CD4-positive, alpha-beta T cell treated with Interleukin-4 for 4 hours (primary cell): ENCODE results near the gene GPR137B.
"Not testable (repeated sequence)": the region's sequence is repeated elsewhere in the genome, so short reads cannot be mapped to it uniquely, and the experiment has no call there.

Experiments used
- DNase-seq: peaks from one replicate; pipeline ENCODE4 v3.0.0-alpha.2; 2020

GPR137B gene

DNA sequence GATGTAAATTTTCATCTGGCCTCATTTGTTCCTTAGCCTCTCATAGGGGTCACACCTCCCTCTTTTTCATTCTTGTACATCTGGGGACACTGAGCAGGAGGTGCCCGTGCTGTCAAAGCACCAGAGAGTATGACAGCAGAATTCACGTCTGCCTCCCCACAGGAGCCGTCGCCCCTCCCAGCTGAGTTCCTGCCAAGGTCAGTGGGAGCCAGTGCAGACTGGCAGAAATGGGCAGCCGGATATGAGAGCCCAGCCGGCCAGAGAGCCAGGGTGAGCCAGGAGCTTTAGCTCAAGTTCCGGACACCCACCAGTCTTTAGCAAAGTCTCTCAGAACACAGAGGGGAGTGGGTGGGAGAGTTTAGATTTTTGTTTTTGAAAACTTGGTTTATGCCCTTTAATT is 21.9 kb downstream of the GPR137B start:
- DNase-seq: no peak

DNA sequence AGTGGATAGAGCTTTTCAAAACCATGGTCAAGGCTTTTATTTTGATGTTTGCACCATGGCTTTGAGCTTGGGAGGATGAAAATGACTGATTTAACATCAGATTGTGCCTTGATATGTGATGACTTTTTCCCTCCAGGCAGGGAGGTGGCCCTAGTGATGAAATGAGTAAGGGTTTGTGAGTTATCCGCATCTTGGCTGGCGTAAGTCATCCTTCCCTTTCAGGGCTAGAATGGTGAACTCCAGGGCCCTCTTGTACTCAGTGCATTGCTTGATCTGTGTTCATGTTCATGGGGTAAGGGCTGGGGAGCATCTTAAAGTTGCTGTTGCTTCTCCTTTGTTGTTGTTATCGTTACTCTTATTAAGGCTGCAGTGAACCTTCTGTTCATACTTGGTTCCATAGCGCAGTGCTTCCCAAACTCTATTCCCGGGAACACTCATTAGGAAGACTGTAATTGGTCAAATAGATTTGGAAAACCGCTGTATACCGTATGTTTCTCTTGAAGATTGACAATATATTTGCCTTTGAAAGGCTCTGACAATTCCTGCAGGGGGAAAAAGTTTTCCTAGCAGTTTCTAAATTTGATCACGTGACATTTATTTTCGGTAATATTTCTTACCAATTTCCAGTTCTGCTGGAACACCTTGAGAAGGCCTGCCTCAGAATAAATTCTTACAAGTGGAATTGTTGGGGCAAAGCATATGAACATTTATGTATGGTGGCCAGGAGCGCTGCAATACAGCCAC is 23.1 kb downstream of the GPR137B start:
- no peak for DNase-seq

DNA sequence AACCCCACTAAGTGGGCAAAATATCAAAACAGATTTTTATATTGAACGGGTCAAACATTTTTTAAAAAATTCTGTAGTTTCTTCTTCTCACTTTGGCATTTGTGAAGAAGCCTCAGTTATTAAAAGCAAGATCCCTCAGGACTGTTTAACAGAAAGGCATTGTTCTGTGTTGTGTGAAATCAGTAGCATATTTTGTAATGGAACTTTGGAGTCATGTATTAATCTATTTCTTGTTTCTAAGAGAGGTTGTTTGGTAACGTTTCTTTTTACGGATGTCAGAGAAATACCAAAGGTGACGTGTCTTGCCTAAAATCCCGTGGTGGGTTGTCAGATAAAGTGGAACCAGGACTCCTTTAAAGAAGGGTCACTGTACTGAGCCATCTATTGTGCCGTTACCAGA is 23.7 kb downstream of the GPR137B start:
- DNase-seq: no peak

DNA sequence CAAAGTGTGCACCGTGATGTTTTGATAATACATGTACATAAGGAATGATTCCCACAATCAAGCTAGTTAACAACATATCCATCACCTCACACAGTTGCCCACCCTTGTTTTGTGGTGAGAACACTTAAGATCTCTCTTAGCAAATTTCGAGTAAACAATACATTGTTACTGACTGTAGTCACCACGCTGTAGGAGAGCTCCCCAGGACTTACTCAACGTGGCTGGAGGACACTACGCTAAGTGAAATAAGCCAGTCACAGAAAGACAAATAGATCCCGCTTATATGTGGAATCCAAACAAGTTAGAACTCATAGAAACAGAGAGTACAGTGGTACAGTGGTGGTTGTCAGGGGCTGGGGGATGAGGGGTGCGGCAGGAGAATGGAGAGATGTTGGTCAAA is 24.8 kb downstream of the GPR137B start:
- no peak for DNase-seq

DNA sequence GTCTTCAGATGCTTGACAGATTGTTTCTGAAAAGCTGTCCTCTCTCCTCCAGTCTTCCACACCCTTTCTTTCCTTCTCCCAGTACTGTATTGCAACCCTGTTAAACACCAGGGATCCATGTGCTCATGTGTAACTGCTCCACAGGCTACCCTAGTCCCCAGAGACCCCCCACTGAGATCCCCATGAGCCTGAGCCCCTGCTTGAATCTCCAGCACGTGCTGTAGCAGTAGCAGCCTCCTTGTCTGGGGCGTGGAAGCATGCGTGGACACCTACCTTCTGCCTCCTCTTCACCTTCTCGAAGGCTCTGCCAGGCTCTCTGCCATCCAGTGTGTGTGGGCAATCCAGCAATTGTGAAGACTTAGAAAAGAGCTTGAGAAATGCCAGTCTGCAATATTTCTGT is 25.2 kb downstream of the GPR137B start:
- no peak for DNase-seq

DNA sequence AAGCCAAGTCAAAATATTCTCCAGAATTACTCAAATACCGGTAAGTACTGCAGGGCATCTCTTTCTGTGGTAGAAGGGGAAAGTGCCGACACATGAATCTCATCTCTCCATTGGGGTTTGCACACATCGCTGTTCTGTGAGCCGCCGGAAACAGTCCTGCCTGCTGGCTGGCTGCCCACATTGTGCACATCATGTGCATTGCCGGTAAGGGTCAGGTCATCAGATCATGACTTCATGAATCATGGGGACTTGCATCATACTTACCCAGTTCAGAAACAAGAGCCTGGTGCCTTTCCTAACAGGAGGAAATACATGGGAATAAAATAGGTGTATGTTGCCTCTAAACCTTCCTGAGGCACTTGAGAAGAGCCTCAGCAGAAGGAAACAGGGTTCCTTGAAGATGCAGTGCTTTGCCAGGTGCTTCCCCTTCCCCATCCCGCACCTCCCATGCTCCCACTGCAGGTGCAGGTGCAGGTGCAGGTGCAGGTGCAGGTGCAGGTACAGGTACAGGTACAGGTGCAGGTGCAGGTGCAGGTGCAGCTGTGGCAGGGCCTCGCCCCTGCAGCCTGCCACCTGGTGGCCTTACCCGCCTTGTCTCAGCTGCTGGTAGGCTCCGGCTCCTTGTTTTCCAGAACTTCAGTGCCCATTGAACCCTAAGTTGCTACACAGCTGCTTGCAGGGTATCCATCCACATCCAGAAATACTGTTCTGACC is 26.5 kb downstream of the GPR137B start:
- DNase-seq: no peak

DNA sequence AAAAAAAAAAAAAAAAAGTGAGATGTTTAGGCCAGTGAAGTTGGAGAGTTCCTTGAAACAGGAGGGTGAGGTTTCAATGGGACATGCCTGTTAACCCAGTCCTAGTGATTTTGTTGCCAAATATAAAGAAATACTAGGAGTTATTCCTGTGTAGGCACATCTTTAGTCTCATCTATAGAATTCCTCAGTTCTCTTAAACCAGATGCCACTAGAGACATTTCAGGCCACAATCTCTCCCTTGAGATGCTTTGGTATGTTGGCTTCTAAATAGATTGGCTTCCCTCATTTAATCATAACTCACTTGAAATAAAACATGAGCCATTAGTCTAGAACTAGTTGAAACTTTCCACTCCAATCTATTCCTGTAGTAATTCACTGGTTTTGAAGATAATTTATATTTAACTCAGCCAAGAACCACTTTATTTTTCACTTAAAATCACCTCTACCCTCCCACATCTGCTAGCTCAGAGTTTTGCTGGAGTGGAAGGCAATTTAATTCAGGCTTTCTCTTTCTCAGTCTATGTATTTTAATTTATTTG is 29.8 kb downstream of the GPR137B start:
- no peak for DNase-seq

DNA sequence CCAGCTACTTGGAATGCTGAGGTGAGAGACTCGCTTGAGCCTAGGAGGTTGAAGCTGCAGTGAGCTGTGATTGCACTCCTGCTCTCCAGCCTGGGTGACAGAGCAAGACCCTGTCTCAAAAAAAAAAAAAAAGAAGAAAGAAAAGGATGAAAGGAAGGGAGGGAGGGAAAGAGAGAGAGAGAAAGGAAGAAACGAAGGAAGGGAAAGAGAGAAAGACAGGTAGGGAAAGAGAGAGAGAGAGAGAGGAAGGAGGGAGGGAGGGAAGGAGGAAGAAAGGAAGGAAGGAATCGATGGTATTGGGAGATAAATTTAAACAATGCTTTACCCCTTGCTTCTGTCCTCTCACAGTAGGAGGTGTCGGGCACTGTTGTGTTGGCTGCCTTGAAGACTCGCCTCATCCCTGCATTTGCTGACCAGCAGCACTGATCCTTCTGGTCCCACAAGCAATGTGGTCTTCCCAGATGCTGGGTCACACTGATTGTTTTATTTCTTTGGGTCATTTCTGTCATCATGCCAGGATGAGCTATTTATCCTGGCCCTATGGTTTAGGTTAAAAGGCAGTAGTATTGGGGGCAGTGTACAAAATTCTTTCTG is 30.9 kb downstream of the GPR137B start:
- DNase-seq: no peak

DNA sequence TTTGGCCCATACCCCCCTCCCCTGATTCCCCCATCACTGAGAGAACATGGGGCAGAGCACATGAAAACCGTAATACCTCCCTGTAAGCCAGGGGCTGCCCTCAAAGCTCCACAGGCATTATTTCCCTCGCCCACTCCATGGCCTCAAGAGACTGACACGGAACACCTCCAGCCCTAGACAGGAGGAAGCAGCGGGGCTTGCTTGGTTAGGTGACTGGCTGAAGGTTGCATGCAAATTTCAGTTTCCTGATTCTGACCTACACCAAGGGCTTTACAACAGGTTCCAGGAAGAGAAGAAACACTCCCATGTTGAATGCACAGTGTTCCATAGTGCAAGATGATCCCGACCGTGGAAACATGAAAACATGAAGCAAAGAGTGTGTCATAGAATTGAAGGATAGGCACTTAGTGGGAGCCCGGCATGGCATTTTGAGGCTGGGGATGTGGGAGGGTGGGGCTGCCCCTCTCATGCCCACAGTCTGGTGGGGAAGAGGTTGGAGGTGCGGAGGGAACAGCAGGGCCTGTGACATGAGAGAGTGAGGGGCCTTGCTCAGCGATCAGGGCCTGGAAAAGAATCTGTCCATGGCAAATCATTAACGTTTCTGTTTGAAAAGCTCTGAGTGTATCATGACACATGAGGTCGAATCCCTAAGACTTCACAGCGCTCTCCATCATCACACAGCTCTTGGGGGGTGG is 33.5 kb downstream of the GPR137B start:
- DNase-seq: no peak

DNA sequence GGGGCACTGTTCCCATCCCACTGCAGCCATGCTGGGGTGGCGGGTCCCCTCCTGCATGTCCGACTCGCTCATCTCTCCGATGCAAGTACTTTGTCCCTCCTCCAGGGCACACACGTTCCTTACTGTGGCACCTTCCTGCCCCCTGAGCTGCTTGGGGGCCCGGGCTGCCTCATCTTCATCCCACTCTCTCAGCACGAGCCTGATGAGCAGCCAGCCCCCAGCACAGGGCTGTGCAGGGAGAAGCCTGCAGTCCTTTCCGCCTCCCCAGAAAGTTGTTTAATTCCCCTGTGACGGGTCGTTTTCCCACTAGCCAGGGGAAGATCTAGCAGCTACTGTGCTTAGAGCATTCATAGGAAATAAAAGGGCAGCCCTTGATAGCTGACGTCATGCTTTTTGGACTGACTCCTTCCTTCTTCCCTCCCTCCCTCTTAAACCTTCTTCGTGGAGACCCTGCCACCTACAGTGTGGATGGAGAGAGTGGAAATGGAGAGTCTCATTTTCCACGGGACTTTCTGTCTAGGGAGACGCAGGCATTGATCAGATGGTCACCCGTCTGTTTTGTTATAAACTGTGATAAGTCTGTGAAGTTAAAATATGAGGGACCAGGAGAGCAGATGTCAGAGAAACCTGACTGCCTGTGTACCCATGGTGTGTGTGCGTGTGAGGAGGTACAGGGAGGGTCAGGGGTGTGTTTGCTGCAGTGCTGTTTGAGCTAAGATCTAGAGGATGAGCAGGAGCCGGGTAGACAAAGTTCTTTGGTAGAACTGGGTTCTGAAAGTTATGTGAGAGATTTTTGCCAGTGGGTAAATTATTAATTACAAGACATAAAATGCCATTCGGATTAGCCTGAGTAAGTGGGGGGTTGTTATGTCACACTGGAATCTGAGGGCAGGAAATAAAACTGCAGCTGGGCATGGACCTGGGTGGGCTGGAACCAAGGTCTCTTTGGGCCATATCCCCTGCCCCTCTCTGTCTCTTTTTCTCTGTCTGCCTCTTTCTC is 34.3 kb downstream of the GPR137B start:
- no peak for DNase-seq

DNA sequence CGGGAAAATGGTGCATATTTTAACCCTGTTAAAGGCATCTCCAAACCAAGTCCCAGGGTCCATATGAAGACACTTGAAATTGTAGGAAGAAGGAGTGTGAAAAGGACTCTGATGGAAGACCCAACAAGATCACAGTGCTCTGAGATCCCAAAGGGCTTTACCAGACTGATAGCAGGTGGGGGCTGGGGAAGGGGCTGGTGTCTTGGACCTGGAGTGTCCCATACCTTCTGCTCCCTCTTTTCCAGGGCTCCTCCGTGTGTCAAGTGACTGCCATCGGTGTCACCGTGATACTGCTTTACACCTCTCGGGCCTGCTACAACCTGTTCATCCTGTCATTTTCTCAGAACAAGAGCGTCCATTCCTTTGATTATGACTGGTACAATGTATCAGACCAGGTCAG is 37.3 kb downstream of the GPR137B start:
- no peak for DNase-seq

DNA sequence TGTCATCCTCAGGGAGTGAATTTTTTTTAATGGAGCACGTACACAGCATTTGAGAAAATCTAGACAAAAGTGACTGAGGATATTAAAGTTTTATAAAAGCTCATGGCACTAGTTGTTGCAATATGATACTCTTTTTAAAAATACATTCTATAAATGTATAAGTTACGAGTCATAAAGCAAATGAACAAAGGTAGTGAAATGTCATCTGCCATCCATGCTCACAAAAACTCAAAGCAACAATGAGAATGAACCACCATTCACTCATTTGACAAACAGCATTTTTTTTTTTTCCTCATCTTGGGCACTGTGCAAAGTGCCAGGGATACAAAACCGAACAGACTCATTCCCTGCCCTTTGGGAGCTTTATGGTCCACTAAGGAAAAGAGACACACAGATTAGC is 38.7 kb downstream of the GPR137B start:
- no peak for DNase-seq

DNA sequence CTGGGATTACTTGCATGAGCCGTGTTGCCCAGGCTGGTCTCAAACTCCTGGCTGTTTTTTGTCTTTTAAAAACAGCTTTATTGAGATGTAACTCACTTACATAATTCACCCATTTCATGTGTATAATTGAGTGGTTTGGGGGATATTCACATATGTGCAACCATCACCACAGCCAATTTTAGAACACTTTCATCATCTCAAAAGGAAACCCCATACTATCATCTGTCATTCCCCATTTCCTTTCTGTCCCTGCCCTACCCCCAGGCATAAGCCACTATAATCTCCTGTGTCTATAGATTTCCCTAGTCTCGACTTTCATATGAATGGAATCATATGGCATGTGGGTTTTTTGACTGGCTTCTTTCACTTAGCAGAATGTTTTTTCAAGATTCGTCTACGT is 43.3 kb downstream of the GPR137B start:
- no peak for DNase-seq

DNA sequence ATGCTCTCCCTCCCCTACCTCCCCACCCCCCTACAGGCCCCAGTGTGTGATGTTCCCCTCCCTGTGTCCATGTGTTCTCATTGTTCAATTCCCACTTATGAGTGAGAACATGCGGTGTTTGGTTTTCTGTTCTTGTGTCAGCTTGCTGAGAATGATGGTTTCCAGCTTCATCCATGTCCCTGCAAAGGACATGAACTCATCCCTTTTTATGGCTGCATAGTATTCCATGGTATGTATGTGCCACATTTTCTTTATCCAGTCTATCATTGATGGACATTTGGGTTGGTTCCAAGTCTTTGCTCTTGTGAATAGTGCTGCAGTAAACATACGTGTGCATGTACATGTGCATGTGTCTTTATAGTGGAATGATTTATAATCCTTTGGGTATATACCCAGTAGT is 44.1 kb downstream of the GPR137B start:
- not testable (repeated sequence) for DNase-seq

DNA sequence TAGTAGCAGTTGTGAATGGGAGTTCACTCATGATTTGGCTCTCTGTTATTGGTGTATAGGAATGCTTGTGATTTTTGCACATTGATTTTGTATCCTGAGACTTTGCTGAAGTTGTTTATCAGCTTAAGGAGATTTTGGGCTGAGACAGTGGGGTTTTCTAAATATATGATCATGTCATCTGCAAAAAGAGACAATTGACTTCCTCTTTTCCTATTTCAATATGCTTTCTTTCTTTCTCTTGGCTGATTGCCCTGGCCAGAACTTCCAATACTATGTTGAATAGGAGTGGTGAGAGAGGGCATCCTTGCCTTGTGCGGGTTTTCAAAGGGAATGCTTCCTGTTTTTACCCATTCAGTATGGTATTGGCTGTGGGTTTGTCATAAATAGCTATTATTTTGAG is 45.7 kb downstream of the GPR137B start:
- DNase-seq: not testable (repeated sequence)

DNA sequence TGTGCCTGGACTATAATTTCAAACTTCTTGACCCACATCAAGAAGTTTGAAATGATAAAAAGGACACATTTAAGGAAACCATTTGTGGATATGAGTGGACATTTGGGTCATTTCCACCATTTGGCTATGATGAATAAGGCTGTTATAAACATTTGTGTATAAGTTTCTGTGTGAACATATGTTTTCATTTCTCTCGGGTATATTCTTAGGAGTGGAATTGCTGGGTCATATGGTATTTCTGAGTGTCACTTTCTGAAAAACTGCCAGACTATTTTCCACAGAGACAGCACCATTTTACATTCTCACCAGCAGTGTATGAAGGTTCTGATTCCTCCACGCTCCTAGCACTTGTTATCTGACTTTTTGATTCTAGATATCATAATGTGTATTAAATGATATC is 50.8 kb downstream of the GPR137B start:
- no peak for DNase-seq

DNA sequence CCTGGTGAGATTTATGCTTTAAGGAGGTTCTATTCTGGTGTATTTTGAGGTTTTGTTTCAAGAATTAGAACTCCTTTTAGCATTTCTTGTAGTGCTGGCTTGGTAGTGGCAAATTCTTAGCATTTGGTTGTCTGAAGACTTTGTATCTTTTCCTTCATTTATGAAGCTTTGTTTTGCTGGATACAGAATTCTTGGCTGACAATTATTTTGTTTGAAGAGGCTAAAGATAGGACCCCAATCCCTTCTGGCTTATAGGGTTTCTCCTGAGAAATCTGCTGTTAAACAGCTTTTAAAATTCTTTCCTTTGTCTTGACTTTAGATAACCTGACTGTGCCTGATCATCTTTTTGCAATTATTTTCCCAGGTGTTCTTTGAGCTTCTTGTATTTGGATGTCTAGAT is 58.6 kb downstream of the GPR137B start:
- no peak for DNase-seq

DNA sequence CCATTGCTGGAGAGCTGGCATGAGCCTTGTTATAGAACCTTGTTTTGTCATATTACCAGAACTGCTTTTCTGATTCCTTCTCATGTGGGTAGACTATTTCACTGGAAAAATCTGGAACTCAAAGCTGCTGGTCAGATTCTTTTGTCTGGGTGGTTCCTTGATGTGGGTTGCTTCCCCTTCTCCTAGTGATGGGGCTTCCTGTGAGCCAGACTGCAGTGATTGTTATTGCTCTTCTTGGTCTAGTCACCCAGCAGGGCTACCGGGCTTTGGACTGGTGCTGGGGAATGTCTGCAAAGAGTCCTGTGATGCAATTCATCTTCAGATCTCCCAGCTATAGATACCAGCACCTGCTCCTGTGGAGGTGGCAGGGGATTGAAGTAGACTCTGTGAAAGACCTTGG is 59.4 kb downstream of the GPR137B start:
- DNase-seq: no peak

DNA sequence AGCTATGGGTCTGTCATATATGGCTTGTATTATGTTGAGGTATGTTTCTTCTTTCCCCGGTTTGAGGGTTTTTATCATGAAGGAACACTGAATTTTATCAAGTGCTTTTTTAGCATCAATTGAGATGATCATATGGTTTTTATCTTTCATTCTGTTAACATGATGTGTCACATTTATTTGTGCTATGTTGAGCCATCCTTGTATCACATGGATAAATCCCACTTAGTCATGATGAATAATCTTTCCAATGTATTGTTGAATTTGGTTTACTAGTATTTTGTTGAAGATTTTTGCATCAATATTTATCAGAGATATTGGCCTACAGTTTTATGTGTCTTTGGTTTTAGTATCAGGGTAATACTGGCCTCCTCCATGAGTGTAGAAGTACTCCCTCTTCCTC is 61.7 kb downstream of the GPR137B start:
- no peak for DNase-seq

DNA sequence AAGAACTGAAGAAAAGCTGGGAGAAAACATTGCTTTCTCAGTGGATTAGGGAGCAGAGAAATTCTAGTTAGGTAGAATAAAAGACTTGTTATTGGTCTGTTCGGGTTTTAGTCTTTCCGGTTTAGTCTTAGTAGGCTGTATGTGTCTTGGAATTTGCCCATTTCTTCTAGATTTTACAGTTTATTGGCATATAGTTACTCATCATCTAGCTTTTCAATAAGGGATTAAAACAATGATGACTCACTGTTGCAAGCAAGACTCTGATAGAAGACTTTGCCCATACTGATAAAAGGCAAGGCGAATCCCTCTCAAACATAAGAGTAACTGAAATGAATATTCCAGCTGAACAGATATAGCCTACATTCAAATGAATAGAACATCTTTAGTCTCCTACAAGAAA is 62.3 kb downstream of the GPR137B start:
- no peak for DNase-seq

DNA sequence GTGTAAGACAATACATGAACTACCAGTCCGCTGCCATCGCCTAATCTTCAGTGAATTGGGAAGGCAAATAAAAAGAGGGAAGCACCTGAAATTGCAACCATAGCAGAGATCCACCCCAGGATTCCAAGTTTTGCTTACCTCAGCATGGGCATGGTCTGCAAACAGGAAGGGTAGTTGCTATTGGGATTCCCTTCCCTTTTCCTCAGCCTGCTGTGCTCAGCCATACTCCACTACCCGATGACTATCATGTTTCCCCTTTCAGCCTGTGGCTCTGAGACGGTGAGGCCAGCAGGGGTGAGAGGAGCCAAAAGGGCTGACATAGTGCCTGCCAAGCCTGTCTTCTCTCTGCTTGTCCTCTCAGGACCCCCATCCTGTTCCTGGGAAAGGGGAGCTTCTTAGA is 64.2 kb downstream of the GPR137B start:
- no peak for DNase-seq

DNA sequence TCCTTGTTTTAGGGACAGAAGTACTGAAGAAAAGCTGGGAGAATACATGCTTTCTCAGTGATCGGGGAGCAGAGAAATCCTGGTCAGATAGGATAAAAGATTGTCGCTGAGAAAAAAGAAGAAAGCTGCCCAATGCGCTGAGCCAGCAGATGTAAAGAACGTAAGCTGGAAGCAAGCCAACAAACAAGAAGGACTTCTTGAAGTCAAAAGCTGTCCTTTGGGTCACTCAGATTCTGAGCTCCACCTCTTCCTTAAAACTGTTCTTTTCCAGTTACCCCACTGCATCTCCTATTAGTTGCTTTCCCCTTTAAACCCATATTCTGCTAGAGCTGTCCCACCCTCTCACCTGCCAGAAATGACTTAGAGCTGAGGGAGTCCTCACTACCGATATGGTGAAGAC is 64.8 kb downstream of the GPR137B start:
- DNase-seq: no peak
